Right lobe of liver (tissue), 6 donors: ENCODE measurements around the gene C4orf50. TPM values are rescaled to one million over a fixed set of nuclear protein-coding genes. Genes with fewer than 3 reads are reported as not detected.

Experiments
- ATAC-seq, 4 donors: fragments of 200-7000 bp; cut with Tn5 transposase; one replicate each; pipeline ENCODE4 v1.9.1; 2020; ENCODE audit warnings: mild to moderate bottlenecking in 4 of 4, moderate library complexity in 4 of 4
- DNase-seq, 3 donors: peaks; one replicate each; pipeline ENCODE4 v3.0.0-alpha.2; 2020
- H3K27ac ChIP-seq, 3 donors: fragments of 200-600 bp; one replicate each; pipeline ENCODE4 v1.8.0; 2022
- H3K27me3 ChIP-seq, 2 donors: fragments of 200-600 bp; one replicate each; pipeline ENCODE4 v1.8.0; 2022
- H3K36me3 ChIP-seq, 4 donors: fragments of 200-600 bp; sonication (generic) in 1 of 4; one replicate each; pipeline versions ENCODE4 v1.5.1 to v1.8.0; 2017 to 2022; ENCODE audit warnings: control low read depth in 1 of 4
- H3K4me1 ChIP-seq, 4 donors: fragments of 200-600 bp; sonication (generic) in 1 of 4; one replicate each; pipeline versions ENCODE4 v1.5.1 to v1.8.0; 2017 to 2022; ENCODE audit warnings: control low read depth in 1 of 4
- H3K4me3 ChIP-seq, 3 donors: fragments of 200-600 bp; one replicate each; pipeline ENCODE4 v1.8.0; 2022
- H3K9me3 ChIP-seq, 4 donors: fragments of 200-600 bp; sonication (generic) in 1 of 4; one replicate each; pipeline versions ENCODE4 v1.5.1 to v1.8.0; 2017 to 2022; ENCODE audit warnings: control low read depth in 1 of 4
- POLR2A ChIP-seq: fragments of 450-650 bp; IDR thresholded peaks from one replicate; pipeline ENCODE4 v1.6.1; 2017; ENCODE audit warnings: antibody characterized with exemption, mild to moderate bottlenecking
- WGBS: methylation state at CpG from one replicate; pipeline ENCODE4 v1.1.6; 2018; ENCODE audit warnings: low coverage, low lambda C conversion rate; ENCODE audit not compliant: insufficient coverage; ENCODE audit errors: missing lambda C conversion rate; 5-methylcytosine and 5-hydroxymethylcytosine counted together
- intact Hi-C, 2 donors: fragments of 100-400 bp; cut with DNase I; formaldehyde crosslinking; loops; one replicate each; pipeline versions ENCODE4 v1.11.2 to v1.14.1; 2022
- total RNA-seq, 6 experiments: library from RNA; depleted of rRNA in 2 of 6; stranded (reverse); fragments of >200 nt in 2 of 6; fragmentation: NEBNext Ultra II Directional in 3 of 6; extraction: Animal tissue kit (Norgen Biotek cat#: 25700) in 3 of 6; gene quantifications; one replicate each; pipeline versions ENCODE4 v1.1.0 to v1.2.4, GENCODE V29; 2016 to 2023
- TF ChIP-seq, protein P1 (sequence below), 4 donors: fragments of 200-600 bp in 3 of 4; fragments of 450-650 bp in 1 of 4; IDR thresholded peaks; one replicate each; pipeline versions ENCODE4 v1.5.1 to v1.8.0; 2016 to 2022; ENCODE audit warnings: antibody characterized with exemption in 4 of 4, mild to moderate bottlenecking in 2 of 4
- donor health status: DM: no; HTN: yes; CAD: no.
- donor health status: DM: no; HTN: no; CAD: no.
- donor health status: DM: no; HTN: no; CAD: no.
- donor health status: DM: no; HTN: yes; CAD: no.
- donor health status: DM: no; HTN: yes; CAD: no.

The C4orf50 gene
- total RNA-seq, 6 experiments from 2014 or later = under 0.01 to 0.06 TPM; not detected in 4

DNA sequence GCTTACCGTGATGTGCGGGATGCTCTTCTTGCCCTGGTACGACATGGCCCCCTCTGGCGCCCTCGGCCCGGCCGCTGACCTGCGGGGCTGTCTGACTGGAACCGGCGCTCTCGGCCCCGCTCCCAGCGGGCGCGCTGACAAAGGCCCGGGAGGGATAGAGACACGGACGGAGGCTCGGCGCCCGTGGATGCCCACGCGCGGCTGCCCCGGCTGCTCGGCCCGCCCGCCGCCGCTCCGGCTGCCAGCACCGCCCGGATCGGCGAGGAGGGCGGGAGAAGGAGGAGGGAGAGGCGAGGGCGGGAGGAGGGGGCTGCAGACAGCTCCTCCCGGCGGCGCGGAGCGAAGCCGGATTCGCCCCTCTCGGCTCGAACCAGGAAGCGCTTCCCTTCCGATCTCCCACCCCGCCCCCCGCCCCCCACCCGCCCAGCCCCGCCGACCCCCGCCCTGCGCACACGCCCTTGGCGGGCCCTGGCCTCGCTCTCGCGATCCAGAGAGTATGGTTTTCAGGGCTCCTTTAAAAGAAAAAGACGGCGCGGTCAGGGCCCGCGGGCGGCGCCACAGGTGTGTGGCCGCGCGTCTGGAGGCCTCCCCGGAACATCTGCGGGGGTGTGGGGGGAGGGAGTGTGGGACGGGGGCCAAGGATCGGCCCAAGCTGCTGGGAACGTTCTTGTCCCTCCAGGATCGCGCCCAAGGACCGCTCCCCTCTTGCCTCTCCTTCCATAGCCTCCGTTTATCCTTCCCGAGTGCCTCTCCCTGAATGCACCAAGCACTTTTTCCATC lies 129.8 kb downstream of the C4orf50 start:
- no peak for TF ChIP-seq POLR2A
- TF ChIP-seq, protein P1, sequence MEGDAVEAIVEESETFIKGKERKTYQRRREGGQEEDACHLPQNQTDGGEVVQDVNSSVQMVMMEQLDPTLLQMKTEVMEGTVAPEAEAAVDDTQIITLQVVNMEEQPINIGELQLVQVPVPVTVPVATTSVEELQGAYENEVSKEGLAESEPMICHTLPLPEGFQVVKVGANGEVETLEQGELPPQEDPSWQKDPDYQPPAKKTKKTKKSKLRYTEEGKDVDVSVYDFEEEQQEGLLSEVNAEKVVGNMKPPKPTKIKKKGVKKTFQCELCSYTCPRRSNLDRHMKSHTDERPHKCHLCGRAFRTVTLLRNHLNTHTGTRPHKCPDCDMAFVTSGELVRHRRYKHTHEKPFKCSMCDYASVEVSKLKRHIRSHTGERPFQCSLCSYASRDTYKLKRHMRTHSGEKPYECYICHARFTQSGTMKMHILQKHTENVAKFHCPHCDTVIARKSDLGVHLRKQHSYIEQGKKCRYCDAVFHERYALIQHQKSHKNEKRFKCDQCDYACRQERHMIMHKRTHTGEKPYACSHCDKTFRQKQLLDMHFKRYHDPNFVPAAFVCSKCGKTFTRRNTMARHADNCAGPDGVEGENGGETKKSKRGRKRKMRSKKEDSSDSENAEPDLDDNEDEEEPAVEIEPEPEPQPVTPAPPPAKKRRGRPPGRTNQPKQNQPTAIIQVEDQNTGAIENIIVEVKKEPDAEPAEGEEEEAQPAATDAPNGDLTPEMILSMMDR (IDR thresholded peaks at IDR 0.05) = no peak
- Histone ChIP-seq H3K9me3 (no peaks in the 10 kb centered on the region), H3K27ac (no peak overlapping the region), H3K4me3 (no peak overlapping the region), H3K36me3 (no peaks in the 10 kb centered on the region), H3K27me3 (peaks cover 12 to 22% of the 10 kb centered on the region in 2 donors), H3K4me1 (no peaks in the 10 kb centered on the region)
- ATAC-seq = no peak
- WGBS = 0% methylated on average over 1 of the region's 81 CpGs
- intact Hi-C loops = no loop called here
- DNase-seq = no peak

DNA sequence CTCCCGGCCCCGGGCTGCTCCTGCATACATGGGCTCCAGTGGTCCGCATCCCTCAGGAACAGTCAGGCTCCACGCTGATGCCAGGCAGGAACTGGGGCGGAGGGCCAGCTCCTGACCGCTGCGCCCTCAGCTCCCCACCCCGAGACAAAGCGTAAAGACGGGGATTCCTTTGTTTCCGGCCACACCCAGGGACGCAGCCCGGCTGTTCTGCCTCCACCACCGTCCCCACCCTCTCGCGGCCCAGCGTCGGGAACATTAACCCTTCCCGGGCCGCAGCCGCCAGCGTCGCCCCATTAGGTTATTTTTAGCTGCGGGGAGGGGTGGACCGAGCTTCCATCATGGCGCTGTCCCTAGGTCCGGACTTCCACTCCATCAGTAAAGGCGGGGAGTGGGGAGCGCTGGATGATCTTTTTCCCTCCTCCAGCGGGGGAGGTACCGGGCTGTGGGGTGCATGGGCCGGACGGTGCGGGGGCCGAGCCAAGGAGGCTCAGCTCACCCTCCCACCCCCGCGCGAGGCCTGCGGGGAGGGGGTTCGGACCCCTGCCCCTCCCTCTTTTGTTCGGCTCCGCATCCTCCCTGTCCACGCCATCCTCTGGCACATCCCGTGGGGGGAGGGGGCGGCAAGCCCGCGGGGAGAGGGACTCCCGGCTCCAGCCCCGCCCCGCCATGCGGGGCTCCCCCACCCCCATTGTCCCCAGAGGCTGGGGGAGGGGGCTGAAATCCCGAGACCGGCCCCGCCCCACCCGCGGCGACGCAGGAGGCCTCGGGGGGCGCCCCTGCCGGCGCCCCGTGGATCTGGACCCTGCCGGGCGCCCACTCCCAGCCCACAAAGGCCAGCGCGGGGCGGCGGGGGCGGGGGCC lies 130.6 kb downstream of the C4orf50 start:
- H3K27me3 ChIP-seq = peaks cover 12 to 22% of the 10 kb centered on the region in 2 donors
- no peak overlapping the region for H3K27ac ChIP-seq

DNA sequence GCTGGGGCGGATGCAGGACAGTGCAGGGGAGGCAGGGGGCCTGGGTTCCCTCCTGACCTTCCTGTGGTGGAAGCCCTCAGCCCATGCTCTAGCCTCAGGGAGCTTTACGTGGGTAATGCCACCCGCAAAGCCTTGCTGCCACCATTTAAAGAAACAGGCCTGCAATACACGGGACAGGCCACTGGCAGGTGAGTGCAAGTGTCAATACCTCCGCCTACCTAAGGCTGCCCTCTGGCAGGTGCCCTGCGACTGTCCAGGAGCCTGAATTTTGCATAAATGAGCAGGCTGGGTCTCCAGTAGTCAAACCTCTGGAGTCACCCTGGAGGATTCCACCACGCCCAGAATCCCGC lies 131.2 kb downstream of the C4orf50 start:
- ATAC-seq = no peak
- intact Hi-C loops = no loop called here
- H3K4me3 ChIP-seq = no peak overlapping the region

More for the DNA sequence above, 130.6 kb downstream of the C4orf50 start:
- ATAC-seq = no peak
- TF ChIP-seq POLR2A = no peak
- TF ChIP-seq, protein P1 (IDR thresholded peaks at IDR 0.05) = no peak
- intact Hi-C loops = no loop called here
- DNase-seq = no peak
- no peaks in the 10 kb centered on the region for H3K4me1 ChIP-seq
- no peaks in the 10 kb centered on the region for H3K36me3 ChIP-seq
- no peak overlapping the region for H3K4me3 ChIP-seq
- no peaks in the 10 kb centered on the region for H3K9me3 ChIP-seq
- WGBS = 1% methylated on average over 24 of the region's 70 CpGs

DNA sequence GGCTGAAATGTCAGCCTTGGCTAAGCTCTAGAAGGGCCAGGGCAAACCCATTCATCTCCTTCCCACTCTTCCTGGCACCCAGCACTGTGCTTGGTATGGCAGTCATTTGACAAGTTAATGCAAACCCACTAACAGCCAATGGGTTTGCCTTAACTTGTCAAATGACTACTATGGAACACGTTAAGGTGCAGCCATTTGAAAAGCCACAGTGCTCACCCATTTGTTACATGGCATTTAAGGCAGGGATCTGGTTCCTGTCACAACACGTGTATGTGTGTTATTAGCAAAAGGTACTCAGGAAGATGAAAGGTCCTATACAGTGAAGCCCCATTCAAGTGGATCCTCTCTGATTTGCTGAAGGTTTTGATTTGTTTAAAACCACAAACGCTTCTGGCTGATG lies 132.5 kb downstream of the C4orf50 start:
- H3K27ac ChIP-seq = no peak overlapping the region
- no peaks in the 10 kb centered on the region for H3K9me3 ChIP-seq
- 35% methylated on average over 3 of the region's 3 CpGs for WGBS
- TF ChIP-seq POLR2A = no peak
- TF ChIP-seq, protein P1 (IDR thresholded peaks at IDR 0.05) = no peak
- DNase-seq = no peak
- no peak overlapping the region for H3K4me3 ChIP-seq
- H3K4me1 ChIP-seq = no peaks in the 10 kb centered on the region
- no peak for ATAC-seq
- intact Hi-C loops = no loop called here
- H3K36me3 ChIP-seq = no peaks in the 10 kb centered on the region
- H3K27me3 ChIP-seq = peaks cover 8 to 17% of the 10 kb centered on the region in 2 donors

More for the DNA sequence above, 131.2 kb downstream of the C4orf50 start:
- Histone ChIP-seq H3K27ac (no peak overlapping the region), H3K27me3 (peaks cover 12 to 18% of the 10 kb centered on the region in 2 donors), H3K36me3 (no peaks in the 10 kb centered on the region), H3K9me3 (no peaks in the 10 kb centered on the region), H3K4me1 (no peaks in the 10 kb centered on the region)
- 10% methylated on average over 3 of the region's 8 CpGs for WGBS
- no peak for DNase-seq
- TF ChIP-seq, protein P1 (IDR thresholded peaks at IDR 0.05) = no peak
- no peak for TF ChIP-seq POLR2A
